Choroid plexus epithelial cell (primary cell): ENCODE measurements around the gene LRFN2.

Experiments used
- DNase-seq: peaks from one replicate; pipeline ENCODE4 v3.0.0-alpha.2; 2010; ENCODE audit warnings: low read depth
- H3K4me3 ChIP-seq: 2 replicates; pipeline ENCODE4 v1.5.1; 2011; ENCODE audit warnings: low read depth, mild to moderate bottlenecking, control low read depth, low read length, moderate library complexity
- TF ChIP-seq, protein P1 (sequence below): conservative IDR thresholded peaks from 2 replicates; pipeline ENCODE4 v1.5.1; 2011; ENCODE audit warnings: low read depth, mild to moderate bottlenecking, control low read depth, inconsistent platforms, low read length, moderate library complexity

LRFN2 gene

DNA sequence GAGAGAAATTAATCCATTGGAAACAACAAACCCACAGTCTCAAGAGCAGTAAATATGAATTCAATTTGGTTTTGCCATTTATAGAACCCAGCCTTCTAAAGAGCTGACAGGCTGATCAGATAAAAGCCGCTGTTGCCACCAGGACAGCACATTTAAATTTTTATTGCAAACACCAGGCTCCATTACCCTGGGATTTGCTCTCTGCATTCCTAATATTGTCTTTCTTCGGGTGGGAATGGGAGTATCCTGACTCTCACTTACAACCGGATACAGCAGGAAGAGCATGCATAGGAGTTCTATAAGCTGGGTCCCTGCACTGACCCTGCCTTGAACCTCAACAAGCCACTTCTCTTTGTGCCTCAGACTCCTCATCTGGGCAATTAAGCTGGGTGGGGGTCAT, 142.9 kb downstream of the LRFN2 start:
- H3K4me3 ChIP-seq = no peak overlapping the region
- TF ChIP-seq, protein P1, sequence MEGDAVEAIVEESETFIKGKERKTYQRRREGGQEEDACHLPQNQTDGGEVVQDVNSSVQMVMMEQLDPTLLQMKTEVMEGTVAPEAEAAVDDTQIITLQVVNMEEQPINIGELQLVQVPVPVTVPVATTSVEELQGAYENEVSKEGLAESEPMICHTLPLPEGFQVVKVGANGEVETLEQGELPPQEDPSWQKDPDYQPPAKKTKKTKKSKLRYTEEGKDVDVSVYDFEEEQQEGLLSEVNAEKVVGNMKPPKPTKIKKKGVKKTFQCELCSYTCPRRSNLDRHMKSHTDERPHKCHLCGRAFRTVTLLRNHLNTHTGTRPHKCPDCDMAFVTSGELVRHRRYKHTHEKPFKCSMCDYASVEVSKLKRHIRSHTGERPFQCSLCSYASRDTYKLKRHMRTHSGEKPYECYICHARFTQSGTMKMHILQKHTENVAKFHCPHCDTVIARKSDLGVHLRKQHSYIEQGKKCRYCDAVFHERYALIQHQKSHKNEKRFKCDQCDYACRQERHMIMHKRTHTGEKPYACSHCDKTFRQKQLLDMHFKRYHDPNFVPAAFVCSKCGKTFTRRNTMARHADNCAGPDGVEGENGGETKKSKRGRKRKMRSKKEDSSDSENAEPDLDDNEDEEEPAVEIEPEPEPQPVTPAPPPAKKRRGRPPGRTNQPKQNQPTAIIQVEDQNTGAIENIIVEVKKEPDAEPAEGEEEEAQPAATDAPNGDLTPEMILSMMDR = no peak
- DNase-seq = no peak

- no peak overlapping the region for H3K4me3 ChIP-seq
- TF ChIP-seq, protein P1 = no peak
- no peak for DNase-seq
These were observed 143.3 kb downstream of the LRFN2 start for GRCh38 chr6:40443842-40444241.

DNA sequence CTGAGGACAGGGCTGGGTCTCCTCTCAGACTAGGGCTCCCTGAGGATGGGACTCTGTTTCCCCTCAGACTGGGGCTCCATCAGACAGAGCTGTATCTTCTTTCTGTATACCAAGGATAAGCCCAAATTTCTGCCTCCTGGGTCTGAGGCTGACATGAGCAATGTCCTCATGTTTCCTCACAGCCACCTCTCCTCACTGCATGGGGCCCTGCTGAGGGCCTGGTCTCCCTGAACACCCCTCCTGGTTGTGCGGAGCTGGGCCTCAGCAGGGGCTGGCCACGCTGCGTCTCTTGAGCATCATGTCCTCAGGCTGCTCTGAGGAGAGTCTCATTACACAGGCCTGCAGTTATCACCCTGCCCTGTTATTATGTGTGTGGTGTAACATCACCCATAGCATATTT, 144.6 kb downstream of the LRFN2 start:
- TF ChIP-seq, protein P1 = no peak
- DNase-seq = no peak
- no peak overlapping the region for H3K4me3 ChIP-seq

DNA sequence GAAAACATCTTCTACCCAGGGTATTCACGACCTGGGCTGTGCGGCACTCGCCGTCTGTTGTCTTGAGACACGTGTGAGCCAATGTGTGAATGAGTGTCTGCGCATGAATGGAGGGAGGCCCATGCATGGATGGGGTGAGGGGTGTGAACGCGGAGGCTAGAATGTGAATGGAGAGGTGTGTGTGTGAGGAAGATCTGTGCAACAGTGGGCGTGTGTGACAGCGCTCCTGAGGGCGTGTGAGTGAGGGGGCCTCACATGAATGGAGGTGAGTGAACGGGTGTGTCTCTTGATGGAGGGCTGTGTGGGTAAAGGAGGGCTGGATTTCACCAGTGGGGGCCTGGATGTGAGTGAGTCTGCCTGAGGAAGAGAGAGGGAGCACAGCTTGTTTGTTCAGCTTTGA, 146.0 kb downstream of the LRFN2 start:
- TF ChIP-seq, protein P1 = no peak
- no peak overlapping the region for H3K4me3 ChIP-seq
- no peak for DNase-seq

DNA sequence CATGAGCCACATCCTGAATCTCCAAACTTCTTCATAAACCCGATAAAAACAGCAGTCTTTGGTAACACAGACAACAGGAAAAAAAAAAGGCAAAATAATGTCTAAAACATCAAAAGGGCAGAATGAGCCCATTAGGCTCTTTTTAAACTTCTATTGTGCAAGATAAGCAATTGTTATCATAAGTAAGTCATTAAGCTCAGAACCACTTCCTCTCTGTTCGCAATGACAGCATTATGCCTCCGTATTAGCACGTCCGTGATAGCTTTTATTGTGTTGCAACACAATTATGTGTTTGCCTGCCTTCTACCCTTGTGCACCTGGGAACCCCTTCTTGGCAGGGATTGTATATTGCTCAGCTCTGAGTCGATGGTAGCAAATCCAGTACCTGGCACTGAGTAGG, 147.1 kb downstream of the LRFN2 start:
- no peak for DNase-seq
- no peak overlapping the region for H3K4me3 ChIP-seq
- TF ChIP-seq, protein P1 = no peak

DNA sequence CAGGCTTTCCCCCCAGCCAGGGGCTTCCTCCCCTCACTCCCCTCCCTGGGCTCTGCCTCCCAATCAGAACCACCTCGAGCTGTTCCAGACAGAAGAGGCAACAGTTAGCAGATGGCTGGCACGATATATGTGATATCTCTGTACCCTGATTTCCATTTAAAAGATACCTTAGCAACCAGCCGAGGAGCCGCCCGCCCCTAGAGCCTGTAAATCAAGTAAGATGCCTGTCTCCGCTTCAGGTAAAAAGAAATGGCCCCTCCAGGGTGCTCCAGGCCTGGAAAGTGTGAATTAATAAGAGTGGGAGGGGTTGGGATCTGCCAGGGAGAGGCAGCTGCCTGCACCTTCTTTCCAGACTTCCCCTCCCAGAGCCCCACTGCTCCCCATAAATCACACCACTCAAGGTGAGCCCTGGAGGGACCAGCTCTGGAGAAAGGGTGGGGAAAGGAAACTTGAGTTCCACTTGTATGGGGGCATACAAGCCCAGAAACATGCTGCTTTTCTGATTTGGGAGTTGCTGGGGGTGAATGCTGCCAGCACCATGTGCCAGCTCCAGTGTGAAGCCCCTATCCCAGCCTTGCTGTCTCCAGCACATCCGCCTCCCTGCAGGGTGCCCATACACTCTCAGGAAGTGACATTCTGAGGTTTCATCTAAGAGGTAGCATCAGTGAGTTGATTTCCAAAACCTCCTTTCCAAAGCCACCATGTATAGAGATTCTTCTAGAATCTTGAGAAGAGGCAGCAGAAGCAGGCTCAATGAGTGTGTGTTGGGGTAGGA, 148.0 kb downstream of the LRFN2 start:
- no peak overlapping the region for H3K4me3 ChIP-seq
- TF ChIP-seq, protein P1 = no peak
- DNase-seq = no peak

GRCh38 chr6:40438246-40438887, 148.8 kb downstream of the LRFN2 start:
- TF ChIP-seq, protein P1 = no peak
- H3K4me3 ChIP-seq = no peak overlapping the region
- DNase-seq = no peak
